ENCODE measurements around the gene C4orf50.
"Not testable (repeated sequence)": the region's sequence is repeated elsewhere in the genome, so short reads cannot be mapped to it uniquely, and the experiment has no call there.

Gene C4orf50

GRCh38 chr4:5858020-5858769 lies 160.0 kb downstream of the C4orf50 start:
- no peak overlapping the region for H3K4me3 ChIP-seq (ENCODE audit: low read length)

DNA sequence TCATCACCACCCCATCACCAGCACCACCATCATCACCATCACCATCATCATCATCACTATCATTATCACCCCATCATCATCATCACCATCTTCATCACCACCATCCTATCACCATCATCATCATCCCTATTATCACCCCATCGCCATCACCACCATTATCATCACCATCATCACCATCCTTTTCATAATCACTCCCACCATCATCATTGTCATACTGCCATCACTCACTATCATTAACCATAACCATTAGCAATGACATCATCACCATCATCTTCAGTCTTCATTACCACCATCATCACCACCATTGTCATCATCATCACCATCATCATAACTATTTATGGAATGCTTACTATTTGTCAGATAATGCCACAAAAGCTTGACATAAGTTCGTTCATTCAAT lies 161.0 kb downstream of the C4orf50 start:
- Histone ChIP-seq H3K9ac (ENCODE audit: low read length) (no peak overlapping the region), H3K36me3 (replicated peaks; ENCODE audit: insufficient read depth, low read length) (no peaks in the 10 kb centered on the region), H3K4me2 (ENCODE audit: low read depth, low read length) (no peak overlapping the region), H3K9me2 (replicated peaks; ENCODE audit: insufficient read depth, low read length) (no peaks in the 10 kb centered on the region), H3K79me2 (ENCODE audit: low read length) (no peaks in the 10 kb centered on the region), H2AFZ (ENCODE audit: low read length) (no peak overlapping the region), H3K9me3 (replicated peaks; ENCODE audit: insufficient read depth, low read length) (no peaks in the 10 kb centered on the region), H3F3A (ENCODE audit: insufficient read depth, low read length) (no peaks in the 10 kb centered on the region), H3K27ac (ENCODE audit: low read length) (no peak overlapping the region), H4K20me1 (ENCODE audit: insufficient read depth, low read length) (no peaks in the 10 kb centered on the region), H3K27me3 (replicated peaks; ENCODE audit: insufficient read depth, low read length) (no peaks in the 10 kb centered on the region), H3K4me1 (ENCODE audit: low read length) (no peaks in the 10 kb centered on the region), H3K4me3 (ENCODE audit: low read length) (no peak overlapping the region)
- no peak for DNase-seq
- TF ChIP-seq EZH2phosphoT487 (IDR thresholded peaks at IDR 0.05; ENCODE audit: low read length) (no peak), CTCF (IDR thresholded peaks at IDR 0.05; ENCODE audit: low read length) (no peak), EZH2 (optimal IDR thresholded peaks at IDR 0.05; ENCODE audit: low read depth, low read length) (no peak)

More at GRCh38 chr4:5858020-5858769, 160.0 kb downstream of the C4orf50 start:
- Histone ChIP-seq H2AFZ (ENCODE audit: low read length) (no peak overlapping the region), H3K27ac (ENCODE audit: low read length) (no peak overlapping the region), H3F3A (ENCODE audit: insufficient read depth, low read length) (no peaks in the 10 kb centered on the region), H3K36me3 (replicated peaks; ENCODE audit: insufficient read depth, low read length) (no peaks in the 10 kb centered on the region), H3K27me3 (replicated peaks; ENCODE audit: insufficient read depth, low read length) (no peaks in the 10 kb centered on the region), H3K4me2 (ENCODE audit: low read depth, low read length) (no peak overlapping the region), H3K9me2 (replicated peaks; ENCODE audit: insufficient read depth, low read length) (no peaks in the 10 kb centered on the region), H3K9ac (ENCODE audit: low read length) (no peak overlapping the region), H3K9me3 (replicated peaks; ENCODE audit: insufficient read depth, low read length) (no peaks in the 10 kb centered on the region), H3K4me1 (ENCODE audit: low read length) (no peaks in the 10 kb centered on the region), H3K79me2 (ENCODE audit: low read length) (no peaks in the 10 kb centered on the region), H4K20me1 (ENCODE audit: insufficient read depth, low read length) (no peaks in the 10 kb centered on the region)
- no peak for DNase-seq
- TF ChIP-seq CTCF (IDR thresholded peaks at IDR 0.05; ENCODE audit: low read length): no peak
- no peak for TF ChIP-seq EZH2phosphoT487 (IDR thresholded peaks at IDR 0.05; ENCODE audit: low read length)
- no peak for TF ChIP-seq EZH2 (optimal IDR thresholded peaks at IDR 0.05; ENCODE audit: low read depth, low read length)

DNA sequence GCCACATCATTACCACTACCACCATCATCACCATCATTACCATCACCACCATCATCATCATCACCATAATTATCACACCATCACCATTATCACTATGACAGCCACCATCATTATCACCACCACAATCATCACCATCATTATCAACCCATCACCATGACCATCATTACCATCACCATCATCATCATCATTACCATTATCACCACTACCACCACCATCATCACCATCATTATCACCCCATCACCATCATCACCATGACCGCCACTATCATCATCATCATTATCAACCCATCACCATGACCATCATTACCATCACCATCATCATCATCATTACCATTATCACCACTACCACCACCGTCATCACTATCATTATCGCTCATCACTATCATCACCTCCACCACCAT lies 161.9 kb downstream of the C4orf50 start:
- H3K4me1 ChIP-seq (ENCODE audit: low read length); H2AFZ ChIP-seq (ENCODE audit: low read length); H3K27ac ChIP-seq (ENCODE audit: low read length); H3K9me3 ChIP-seq (replicated peaks; ENCODE audit: insufficient read depth, low read length); H3K27me3 ChIP-seq (replicated peaks; ENCODE audit: insufficient read depth, low read length); H3K4me3 ChIP-seq (ENCODE audit: low read length); H3K4me2 ChIP-seq (ENCODE audit: low read depth, low read length); DNase-seq; H3F3A ChIP-seq (ENCODE audit: insufficient read depth, low read length); H4K20me1 ChIP-seq (ENCODE audit: insufficient read depth, low read length); H3K36me3 ChIP-seq (replicated peaks; ENCODE audit: insufficient read depth, low read length); H3K79me2 ChIP-seq (ENCODE audit: low read length); H3K9me2 ChIP-seq (replicated peaks; ENCODE audit: insufficient read depth, low read length); H3K9ac ChIP-seq (ENCODE audit: low read length): not testable (repeated sequence)

DNA sequence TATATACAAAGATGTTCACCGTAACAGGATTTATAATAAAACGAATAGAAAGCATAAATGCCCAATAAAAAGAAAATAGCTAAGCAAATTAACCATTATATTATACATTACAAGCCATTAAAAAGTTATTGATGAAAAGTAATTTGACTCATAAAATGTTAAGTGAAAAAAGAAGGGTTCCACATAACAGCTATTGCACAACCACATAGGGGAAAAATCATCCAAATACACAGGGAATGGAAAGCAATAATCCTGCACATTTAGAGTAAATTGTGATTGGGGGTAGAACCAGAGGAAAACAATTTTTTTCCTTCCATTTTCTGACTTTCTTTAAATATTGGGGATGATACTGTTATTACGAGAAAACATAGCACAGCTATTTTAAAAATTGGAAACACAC lies 163.3 kb downstream of the C4orf50 start:
- Histone ChIP-seq H3K4me2 (ENCODE audit: low read depth, low read length) (no peak overlapping the region), H3K4me3 (ENCODE audit: low read length) (no peak overlapping the region), H3K27me3 (replicated peaks; ENCODE audit: insufficient read depth, low read length) (no peaks in the 10 kb centered on the region), H3F3A (ENCODE audit: insufficient read depth, low read length) (no peaks in the 10 kb centered on the region), H4K20me1 (ENCODE audit: insufficient read depth, low read length) (no peaks in the 10 kb centered on the region), H3K9me2 (replicated peaks; ENCODE audit: insufficient read depth, low read length) (no peaks in the 10 kb centered on the region), H3K79me2 (ENCODE audit: low read length) (no peaks in the 10 kb centered on the region), H3K27ac (ENCODE audit: low read length) (no peak overlapping the region), H3K9me3 (replicated peaks; ENCODE audit: insufficient read depth, low read length) (no peaks in the 10 kb centered on the region), H2AFZ (ENCODE audit: low read length) (no peak overlapping the region), H3K4me1 (ENCODE audit: low read length) (no peaks in the 10 kb centered on the region), H3K9ac (ENCODE audit: low read length) (no peak overlapping the region), H3K36me3 (replicated peaks; ENCODE audit: insufficient read depth, low read length) (no peaks in the 10 kb centered on the region)
- no peak for DNase-seq
- no peak for TF ChIP-seq CTCF (IDR thresholded peaks at IDR 0.05; ENCODE audit: low read length)
- TF ChIP-seq EZH2phosphoT487 (IDR thresholded peaks at IDR 0.05; ENCODE audit: low read length): no peak
- no peak for TF ChIP-seq EZH2 (optimal IDR thresholded peaks at IDR 0.05; ENCODE audit: low read depth, low read length)
